GM19438 (cell line): ENCODE data around the gene ODF2.
"Not testable (repeated sequence)": the region's sequence is repeated elsewhere in the genome, so short reads cannot be mapped to it uniquely, and the experiment has no call there.

Experiments used
- ATAC-seq: cut with Tn5 transposase; IDR thresholded peaks from one replicate; pipeline ENCODE4 v1.9.1; 2021; ENCODE audit warnings: low read depth; ENCODE audit not compliant: unreplicated experiment

Gene ODF2

DNA sequence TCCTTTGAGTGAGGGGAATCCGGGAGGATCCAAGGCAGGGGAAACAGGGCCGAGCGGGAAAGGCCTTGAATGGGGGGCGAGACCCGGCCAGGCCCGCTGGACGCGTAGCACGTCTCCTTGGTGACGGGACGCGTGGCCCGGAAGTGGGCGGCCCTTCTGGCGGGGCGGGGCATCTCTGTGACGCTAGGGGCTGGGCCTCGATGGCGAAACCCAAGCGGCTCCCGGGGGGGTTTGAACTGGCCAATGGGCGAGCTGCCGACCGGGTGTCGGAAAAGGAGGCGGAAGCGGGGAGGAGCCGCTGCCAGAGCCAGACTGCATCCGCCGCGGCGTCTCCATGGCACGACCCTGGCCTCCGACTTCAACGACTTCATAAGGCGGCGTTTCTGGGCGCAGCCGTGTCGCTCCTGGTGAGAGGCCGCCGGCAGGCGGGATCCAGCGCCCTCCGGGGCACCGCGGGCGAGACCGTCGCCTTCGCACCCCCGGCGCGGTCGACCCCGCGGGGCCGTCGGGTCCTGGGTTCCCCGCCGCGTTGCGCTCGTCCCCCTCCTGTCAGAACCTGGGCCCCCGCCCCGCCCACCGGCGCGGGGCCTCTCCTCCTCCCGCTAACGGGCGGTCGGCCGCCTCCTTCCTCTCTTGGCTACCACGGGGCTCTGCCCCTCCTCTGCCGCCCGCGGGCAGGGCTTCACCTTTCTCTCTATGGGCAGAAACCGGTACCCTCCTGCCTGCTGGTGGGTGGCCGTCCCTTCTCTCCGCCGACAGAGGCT lies at the start of gene ODF2:
TSS of gene ODF2 (plus strand) at position 158 of the 764 bp plus-strand sequence. CDS start at position 244, 86 bp downstream.
- peak; percentile 86 for ATAC-seq

DNA sequence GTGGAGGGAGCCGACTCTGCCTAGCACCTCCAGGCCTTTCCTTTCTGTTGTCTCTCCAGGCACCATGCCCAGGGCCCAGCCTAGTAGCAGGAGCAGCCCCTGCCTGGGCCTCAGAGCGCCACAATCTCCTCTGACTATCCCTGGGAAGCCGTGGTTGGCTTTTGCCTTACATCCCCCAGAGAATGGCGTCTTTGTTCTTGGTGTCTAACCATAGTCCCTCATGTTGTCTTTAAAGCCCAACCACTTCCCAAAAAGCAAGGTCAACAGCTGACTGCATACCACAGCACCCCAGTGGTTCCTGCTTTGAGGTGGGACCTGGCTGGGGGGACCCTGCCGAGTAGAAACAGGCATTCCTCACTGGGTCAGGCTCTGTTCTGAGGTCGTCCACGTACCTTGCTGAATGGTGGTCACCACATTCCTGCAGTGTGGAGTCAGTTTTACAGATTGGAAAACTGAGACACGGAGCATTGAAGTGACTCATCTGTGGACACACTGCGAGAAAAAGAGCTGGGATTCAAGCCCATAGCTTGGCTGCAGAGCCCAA lies 48.9 kb upstream of the ODF2 start:
- ATAC-seq = no peak

DNA sequence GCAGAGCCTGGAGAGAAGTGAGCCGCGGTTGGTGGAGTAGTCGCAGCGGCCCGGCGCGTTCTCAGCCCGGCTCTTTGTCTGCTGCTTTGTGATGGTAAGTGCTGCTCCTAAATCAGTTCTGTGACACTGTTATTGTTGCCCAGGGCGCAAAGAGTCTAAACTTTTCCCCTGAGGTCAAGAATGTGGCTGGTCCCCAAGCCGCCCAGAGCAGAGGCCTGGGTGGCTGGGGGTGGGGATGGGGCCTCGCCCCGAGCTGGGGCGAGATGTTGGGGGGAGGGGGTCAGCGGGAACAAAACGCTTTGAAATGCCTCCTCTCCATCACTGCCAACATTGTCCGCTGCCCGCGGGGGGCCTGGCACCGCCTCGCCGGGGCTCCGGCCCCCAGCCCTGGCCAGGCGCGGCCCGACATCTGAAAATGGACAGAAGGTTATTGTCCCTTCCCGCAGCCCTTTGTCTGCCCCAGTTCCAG lies 46.8 kb upstream of the ODF2 start:
- ATAC-seq = no peak

DNA sequence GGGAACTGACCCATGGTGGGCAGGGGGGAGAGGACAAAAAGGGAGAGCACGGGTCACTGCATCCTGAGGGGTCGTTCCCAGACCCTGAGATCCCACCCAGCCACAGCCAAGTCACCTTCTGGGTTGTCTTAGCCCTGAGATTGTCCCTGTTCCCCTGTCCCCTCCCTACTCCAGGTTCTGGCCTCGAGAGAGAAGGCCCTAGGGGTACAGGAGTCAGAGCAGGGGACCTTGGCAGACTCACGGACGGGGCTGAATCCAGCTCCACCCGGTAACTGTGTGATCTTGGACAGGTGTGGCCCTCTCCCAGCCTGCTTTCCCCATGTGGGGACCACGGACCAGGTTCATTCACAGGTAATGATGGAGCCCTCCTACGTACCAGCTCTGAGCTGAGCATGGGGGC lies 46.4 kb upstream of the ODF2 start:
- no peak for ATAC-seq

DNA sequence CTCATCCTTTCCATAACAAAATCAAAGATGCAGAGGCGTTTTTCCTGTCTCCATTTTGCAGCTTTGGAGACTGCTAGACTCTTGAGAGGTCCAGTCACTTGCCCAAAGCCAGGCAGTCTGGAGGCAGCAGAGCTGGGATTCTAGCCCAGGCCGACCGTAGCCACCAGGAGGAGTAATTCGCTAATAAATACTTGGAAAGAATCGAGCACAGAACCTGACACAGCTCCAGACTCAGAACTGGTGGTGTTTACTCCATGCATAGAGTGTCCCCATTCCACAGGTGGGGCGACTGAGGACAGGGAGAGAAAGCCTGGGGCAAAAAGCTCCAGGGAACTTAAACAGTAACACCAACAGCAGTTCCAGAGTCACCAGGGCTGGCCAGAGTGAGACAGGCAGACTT lies 45.8 kb upstream of the ODF2 start:
- ATAC-seq = no peak

GRCh38 chr9:128411364-128412119 lies 44.3 kb upstream of the ODF2 start:
- ATAC-seq = no peak

DNA sequence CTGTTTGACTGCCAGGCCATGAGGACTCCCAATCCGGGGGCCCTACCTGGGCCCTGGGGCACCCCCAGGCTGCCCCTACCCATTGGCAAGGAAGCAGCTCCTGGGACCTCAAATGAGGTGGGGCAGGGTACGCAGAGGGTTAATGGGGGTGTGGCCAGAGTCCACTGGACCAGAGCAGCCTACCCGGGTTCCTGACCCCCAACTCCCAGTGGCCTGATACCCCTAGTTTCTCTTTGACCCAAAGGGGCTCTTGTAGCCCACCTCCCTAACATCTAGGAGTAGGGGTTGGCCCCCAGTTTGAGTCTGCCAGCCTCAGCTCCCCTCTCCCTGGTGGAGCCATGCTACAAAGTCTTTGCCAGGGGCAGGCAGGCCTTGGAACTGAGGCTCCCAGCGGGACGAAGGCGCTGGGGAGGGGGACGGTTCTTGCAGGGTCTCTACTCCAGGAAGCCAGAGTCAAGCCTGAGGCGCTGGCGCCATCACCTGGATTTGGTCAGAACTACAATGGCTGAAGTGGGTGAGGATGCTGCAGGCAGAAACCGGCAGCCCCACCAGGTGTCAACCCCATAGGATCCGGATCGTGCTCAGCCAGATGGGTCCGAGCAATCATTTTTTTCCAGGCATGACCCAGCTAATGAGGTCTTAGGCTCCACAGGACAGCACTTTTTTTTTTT lies 43.6 kb upstream of the ODF2 start:
- no peak for ATAC-seq

- not testable (repeated sequence) for ATAC-seq
Measured at GRCh38 chr9:128413728-128414127, 42.1 kb upstream of the ODF2 start.

DNA sequence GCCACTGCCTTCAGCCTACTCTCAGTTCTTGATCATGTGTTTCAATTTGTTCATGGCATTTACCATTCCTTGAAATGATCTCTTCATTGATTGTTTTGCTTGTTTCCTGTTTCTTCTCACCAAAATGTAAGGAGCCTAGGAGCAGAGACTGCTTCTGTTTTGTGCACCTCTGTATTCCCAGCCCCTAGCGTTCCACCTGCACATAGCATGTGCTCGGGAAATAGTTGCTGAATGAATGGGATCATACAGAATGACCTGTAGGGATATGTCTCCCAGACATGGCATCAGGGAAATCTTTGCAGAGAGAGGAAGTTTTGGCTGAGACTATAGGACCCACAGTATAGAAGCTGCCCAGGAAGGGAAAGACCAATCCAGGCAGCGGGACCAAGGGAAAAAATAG lies 41.3 kb upstream of the ODF2 start:
- no peak for ATAC-seq

DNA sequence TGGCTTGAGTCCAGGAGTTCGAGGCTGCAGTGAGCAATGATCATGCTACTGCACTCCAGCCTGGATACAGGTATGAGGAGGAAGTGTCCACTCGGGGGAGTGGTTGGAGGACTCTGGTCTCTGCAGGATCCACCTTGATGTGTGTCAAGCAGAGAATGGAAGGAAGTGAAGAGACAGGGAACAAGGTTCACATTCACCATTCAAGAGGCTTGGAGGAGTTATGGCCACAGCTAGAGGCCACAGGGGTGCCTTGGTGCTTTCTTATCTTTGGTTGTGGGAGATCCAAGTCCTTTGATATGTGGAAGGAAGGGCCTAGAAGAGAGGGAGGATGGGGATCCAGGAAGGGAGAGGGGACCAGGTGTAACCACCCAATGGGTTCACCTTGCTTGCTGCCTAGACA lies 40.5 kb upstream of the ODF2 start:
- no peak for ATAC-seq

GRCh38 chr9:128416014-128416413 lies 39.8 kb upstream of the ODF2 start:
- no peak for ATAC-seq

- ATAC-seq = no peak
Measured at GRCh38 chr9:128416432-128417019, 39.3 kb upstream of the ODF2 start.

GRCh38 chr9:128419061-128419925 lies 36.5 kb upstream of the ODF2 start:
- ATAC-seq = no peak

DNA sequence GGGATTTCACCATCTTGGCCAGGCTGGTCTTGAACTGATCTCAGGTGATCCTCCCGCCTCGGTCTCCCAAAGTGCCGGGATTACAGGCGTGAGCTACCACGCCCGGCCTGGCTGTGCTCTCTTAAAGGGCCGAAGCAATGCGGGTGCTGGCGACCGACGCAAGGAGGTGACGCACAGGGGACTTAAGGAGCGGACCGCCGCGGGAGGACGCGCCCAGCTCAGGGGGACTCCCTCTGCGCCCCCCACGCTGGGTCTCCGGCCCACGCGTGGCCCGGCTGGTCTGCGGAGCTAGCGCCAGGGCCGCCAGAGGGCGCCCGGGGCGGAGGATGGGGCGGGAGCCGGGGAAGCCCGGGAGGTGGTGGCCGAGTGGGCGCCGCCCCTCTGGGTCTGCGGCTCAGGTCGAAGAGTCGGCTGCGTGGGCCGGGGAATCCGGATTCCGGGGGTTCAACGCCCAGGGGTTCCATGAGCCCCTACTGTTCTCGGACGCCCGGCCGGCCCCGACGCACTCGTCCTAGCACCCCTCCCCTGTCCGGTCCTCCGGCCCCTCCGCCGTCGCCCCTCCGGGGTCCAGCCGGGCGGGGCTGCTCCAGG lies 35.7 kb upstream of the ODF2 start:
- ATAC-seq = peak; percentile 71

DNA sequence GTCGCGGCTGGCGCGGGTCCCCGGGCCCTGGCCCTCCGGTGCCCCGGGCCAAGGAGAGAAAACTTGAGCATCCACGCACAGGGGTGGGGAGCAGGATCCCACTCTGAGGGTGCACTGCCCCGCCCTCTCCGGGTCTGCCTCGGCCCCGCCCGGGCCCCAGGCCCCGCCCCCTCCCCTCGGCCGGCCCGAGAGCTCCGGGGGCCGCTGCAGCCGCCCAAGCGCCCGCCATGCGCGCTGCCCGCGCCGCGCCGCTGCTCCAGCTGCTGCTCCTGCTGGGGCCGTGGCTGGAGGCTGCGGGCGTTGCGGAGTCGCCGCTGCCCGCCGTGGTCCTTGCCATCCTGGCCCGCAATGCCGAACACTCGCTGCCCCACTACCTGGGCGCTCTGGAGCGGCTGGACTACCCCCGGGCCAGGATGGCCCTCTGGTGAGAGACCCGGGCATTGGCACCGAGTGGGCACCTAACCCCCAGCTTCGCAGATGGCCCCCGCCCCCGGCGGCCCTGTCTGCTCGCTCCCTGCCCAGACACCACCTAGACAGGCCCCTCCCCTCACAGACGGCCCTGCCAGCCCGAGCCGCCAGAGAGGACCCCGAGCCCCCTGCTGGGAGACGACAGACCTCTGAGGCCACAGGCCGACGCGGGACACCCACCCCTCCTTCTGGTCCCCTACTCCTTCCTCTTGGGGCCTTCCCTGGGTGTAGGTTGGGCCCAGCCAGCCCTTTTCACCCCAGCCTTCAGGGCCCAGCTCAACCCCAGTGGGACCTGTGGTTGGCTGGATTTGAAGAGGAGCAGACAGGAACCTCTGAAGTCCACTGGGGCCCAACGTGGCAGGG lies 34.9 kb upstream of the ODF2 start, which contains the start of gene CERCAM:
TSS of gene CERCAM (plus strand) at position 207 of the 831 bp plus-strand sequence. CDS start at position 228, 21 bp downstream.
- peak; percentile 60 for ATAC-seq

DNA sequence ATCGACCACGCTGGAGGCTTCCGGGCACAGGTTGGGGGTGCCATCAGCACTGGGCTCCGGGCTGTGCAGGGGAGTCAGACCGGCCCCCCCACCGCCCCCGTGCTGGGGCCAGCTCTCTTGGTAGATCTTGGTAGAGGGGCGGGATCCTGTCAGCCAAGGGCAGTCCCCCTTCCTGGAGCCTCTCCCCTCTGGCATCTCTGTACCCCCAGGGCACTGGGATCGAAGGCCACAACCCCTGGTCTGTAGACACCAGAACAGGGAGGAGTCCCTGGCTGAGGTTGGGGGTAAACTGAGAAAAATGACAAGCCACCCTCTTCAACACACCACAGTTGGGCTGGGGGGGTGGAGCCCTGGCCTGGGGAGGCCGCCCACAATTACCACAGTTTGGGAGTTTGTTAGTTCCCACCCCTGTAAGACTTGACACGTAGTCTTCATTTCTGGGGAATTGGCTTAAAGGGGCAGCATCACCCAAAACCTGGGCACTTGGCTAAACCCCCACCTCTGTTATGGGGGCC lies 34.3 kb upstream of the ODF2 start:
- ATAC-seq = no peak

DNA sequence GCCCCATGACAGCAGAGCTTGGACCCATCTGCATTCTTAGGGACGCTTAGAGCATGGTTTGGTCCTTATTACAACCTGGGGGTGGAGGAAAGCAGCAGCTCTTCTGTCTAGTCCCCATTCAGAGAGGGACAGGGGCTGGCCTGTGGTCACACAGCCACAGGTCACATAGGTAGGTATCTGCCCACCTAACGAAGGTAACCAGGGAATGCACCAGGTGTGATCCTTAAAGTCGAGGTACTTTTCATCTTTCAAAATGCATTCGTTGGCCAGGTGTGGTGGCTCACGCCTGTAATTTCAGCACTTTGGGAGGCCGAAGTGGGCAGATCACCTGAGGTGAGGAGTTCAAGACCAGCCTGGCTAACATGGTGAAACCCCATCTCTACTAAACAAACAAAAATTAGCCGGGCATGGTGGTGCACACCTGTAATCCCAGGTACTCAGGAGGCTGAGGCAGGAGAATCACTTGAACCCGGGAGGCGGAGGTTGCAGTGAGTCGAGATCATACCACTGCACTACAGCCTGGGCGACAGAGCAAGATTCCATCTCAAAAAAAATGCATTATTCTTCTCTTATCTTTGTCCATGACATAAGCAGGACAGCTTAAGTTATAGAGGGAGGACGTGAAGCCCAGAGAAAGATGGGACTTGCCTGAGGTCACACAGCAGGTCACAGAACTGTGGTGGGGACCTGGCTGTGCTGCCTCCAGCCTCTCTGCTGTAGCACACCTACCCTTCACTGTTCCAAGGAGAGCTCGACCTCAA lies 33.6 kb upstream of the ODF2 start:
- not testable (repeated sequence) for ATAC-seq
